ENCODE results near the gene NAA40. TPM values are rescaled to one million over a fixed set of nuclear protein-coding genes. Genes with fewer than 3 reads are reported as not detected.

Gene NAA40
- total and polyA plus RNA-seq, 2 of the 4 experiments (the other 2 are of a cell fraction): 15.2 to 24.7 TPM

DNA sequence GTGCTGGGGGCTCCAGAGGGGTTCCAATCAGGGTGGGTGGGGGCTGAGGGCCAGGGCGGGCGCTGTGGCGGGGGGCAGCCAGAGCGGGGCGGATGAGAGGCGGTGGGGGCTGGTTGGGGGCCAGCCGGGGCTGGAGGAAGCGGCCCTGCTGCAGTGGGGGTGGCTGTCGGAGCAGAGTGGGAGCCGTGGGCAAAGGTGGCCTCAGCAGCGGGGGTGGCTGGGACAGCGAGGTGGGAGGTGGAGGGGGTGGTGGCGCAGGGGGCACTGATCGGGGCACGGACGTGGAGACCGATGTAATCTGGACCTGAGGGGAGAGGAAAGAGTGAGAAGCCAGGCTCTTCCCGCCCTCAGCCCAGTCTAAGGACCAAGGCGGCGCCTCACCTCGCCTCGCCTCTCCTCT lies 26.9 kb upstream of the NAA40 start:
- H2AFZ ChIP-seq (replicated peaks; ENCODE audit: low read length, poor library complexity): no peak overlapping the region
- no peak overlapping the region for H3K23ac ChIP-seq (ENCODE audit: low read depth, low read length)
- H3K27me3 ChIP-seq (ENCODE audit: control insufficient read depth, insufficient read depth, low read length): no peaks in the 10 kb centered on the region
- peaks cover 7% of the 10 kb centered on the region; the same call in 1 of the 2 replicates for H3K4me1 ChIP-seq (ENCODE audit: control insufficient read depth, insufficient read depth, low read length)
- H3K79me1 ChIP-seq (ENCODE audit: low read depth in 1 of 2, low read length in 2 of 2): no peaks in the 10 kb centered on the region; a peak in 2 of 4 replicates
- H2AK5ac ChIP-seq (ENCODE audit: low read depth, low read length): no peak overlapping the region
- H2BK15ac ChIP-seq (ENCODE audit: low read depth, low read length): no peak overlapping the region
- H4K8ac ChIP-seq (ENCODE audit: low read depth in 2 of 2, low read length in 2 of 2): no peak overlapping the region
- no peak overlapping the region for H3K56ac ChIP-seq (ENCODE audit: extremely low read depth, insufficient read depth, low read length)
- H2BK5ac ChIP-seq (ENCODE audit: low read depth, low read length, poor library complexity, severe bottlenecking): no peak overlapping the region
- no peaks in the 10 kb centered on the region for H3K9me1 ChIP-seq (ENCODE audit: insufficient read depth, low read length)
- dilution Hi-C loops (cut with HindIII; ENCODE audit: low sequenced_read_pairs, unreplicated experiment) (no loop called here), in situ Hi-C loops (cut with MboI; ENCODE audit: low sequenced_read_pairs) (no loop called here), intact Hi-C loops (cut with micrococcal nuclease) (no loop called here)
- ChIA-PET CTCF (no interaction called here), POLR2A (ENCODE audit: unreplicated experiment) (no interaction called here)
- no peak overlapping the region for H3K4ac ChIP-seq (ENCODE audit: low read depth, low read length)
- DNase-seq (no peak), ATAC-seq (ENCODE audit: low read depth) (no peak)
- no TSS peak for BruUV-seq (replicated peaks)
- no peaks in the 10 kb centered on the region for H3K9me3 ChIP-seq (ENCODE audit: control insufficient read depth, insufficient read depth, low read length)
- no peak overlapping the region for H3K14ac ChIP-seq (replicated peaks; ENCODE audit: low read depth, low read length)
- no peak overlapping the region for H3K4me3 ChIP-seq (ENCODE audit: insufficient read depth, low read depth, low read length)
- H3K36me3 ChIP-seq (ENCODE audit: control insufficient read depth, insufficient read depth, low read length): peaks cover 21% of the 10 kb centered on the region; the same call in 1 of the 2 replicates
- no peak overlapping the region for H4K5ac ChIP-seq (ENCODE audit: low read depth, low read length)
- no peak overlapping the region for H3K4me2 ChIP-seq (ENCODE audit: low read depth, low read length)
- H3K18ac ChIP-seq (ENCODE audit: low read depth, low read length): no peak overlapping the region
- H2BK120ac ChIP-seq (ENCODE audit: low read depth, low read length): no peak overlapping the region
- no peaks in the 10 kb centered on the region for H4K20me1 ChIP-seq (ENCODE audit: insufficient read depth, low read length)
- H2AK9ac ChIP-seq (replicated peaks; ENCODE audit: low read depth, low read length, poor library complexity): no peak overlapping the region
- H2BK20ac ChIP-seq (ENCODE audit: low read depth, low read length): no peak overlapping the region
- TF ChIP-seq CHD1 (IDR thresholded peaks at IDR 0.05; ENCODE audit: low read depth, low read length): no peak
- TF ChIP-seq NFE2L2 (IDR thresholded peaks at IDR 0.05; ENCODE audit: low read depth, low read length): no peak
- TF ChIP-seq RFX5 (IDR thresholded peaks at IDR 0.05; ENCODE audit: low read depth, low read length): no peak
- no peak for TF ChIP-seq RCOR1 (IDR thresholded peaks at IDR 0.05; ENCODE audit: insufficient replicate concordance, low read length)
- no peak for TF ChIP-seq MAFK (IDR thresholded peaks at IDR 0.05; ENCODE audit: low read depth, low read length)
- TF ChIP-seq MXI1 (IDR thresholded peaks at IDR 0.05; ENCODE audit: borderline replicate concordance, low read depth, low read length): no peak
- no peak for TF ChIP-seq FOS (IDR thresholded peaks at IDR 0.05; ENCODE audit: low read depth, low read length)
- no peak for TF ChIP-seq POLR2A (IDR thresholded peaks at IDR 0.05; ENCODE audit: low read depth, low read length)
- TF ChIP-seq, protein P1, sequence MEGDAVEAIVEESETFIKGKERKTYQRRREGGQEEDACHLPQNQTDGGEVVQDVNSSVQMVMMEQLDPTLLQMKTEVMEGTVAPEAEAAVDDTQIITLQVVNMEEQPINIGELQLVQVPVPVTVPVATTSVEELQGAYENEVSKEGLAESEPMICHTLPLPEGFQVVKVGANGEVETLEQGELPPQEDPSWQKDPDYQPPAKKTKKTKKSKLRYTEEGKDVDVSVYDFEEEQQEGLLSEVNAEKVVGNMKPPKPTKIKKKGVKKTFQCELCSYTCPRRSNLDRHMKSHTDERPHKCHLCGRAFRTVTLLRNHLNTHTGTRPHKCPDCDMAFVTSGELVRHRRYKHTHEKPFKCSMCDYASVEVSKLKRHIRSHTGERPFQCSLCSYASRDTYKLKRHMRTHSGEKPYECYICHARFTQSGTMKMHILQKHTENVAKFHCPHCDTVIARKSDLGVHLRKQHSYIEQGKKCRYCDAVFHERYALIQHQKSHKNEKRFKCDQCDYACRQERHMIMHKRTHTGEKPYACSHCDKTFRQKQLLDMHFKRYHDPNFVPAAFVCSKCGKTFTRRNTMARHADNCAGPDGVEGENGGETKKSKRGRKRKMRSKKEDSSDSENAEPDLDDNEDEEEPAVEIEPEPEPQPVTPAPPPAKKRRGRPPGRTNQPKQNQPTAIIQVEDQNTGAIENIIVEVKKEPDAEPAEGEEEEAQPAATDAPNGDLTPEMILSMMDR (conservative IDR thresholded peaks at IDR 0.05; ENCODE audit: low read depth, low read length): no peak
- TF ChIP-seq, protein P2, sequence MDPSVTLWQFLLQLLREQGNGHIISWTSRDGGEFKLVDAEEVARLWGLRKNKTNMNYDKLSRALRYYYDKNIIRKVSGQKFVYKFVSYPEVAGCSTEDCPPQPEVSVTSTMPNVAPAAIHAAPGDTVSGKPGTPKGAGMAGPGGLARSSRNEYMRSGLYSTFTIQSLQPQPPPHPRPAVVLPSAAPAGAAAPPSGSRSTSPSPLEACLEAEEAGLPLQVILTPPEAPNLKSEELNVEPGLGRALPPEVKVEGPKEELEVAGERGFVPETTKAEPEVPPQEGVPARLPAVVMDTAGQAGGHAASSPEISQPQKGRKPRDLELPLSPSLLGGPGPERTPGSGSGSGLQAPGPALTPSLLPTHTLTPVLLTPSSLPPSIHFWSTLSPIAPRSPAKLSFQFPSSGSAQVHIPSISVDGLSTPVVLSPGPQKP (IDR thresholded peaks at IDR 0.05; ENCODE audit: borderline replicate concordance, low read depth, low read length): no peak
- no peak for TF ChIP-seq BHLHE40 (IDR thresholded peaks at IDR 0.05; ENCODE audit: low read depth, low read length)
- TF ChIP-seq CEBPB (IDR thresholded peaks at IDR 0.05; ENCODE audit: low read depth, low read length): no peak
- no peak for TF ChIP-seq RAD21 (IDR thresholded peaks at IDR 0.05; ENCODE audit: low read length)
- no peak for TF ChIP-seq MAZ (IDR thresholded peaks at IDR 0.05; ENCODE audit: borderline replicate concordance, low read depth, low read length)
- H4K91ac ChIP-seq (ENCODE audit: insufficient read depth, low read depth, low read length): no peak overlapping the region
- no peak overlapping the region for H3K9ac ChIP-seq (ENCODE audit: low read depth, low read length)
- no peak overlapping the region for H3K27ac ChIP-seq (ENCODE audit: insufficient read depth, low read length)
- no CpG with 5 or more reads among the region's 22 CpGs for WGBS, 2 experiments (ENCODE audit: extremely low coverage in 2 of 2, insufficient read length in 1 of 2)
